Activated CD8-positive, alpha-beta memory T cell treated with anti-CD3 and anti-CD28 coated beads, Interleukin-2, amount 10 ng/mL, durations not matched to agents 7 days and 5 days (primary cell): ENCODE data around the gene TDRKH. TPM values are rescaled to one million over a fixed set of nuclear protein-coding genes. Genes with fewer than 3 reads are reported as not detected.
A peak's percentile ranks its signal among the peaks of the same experiment; 100 is the strongest.

ENCODE experiments used
- ATAC-seq: fragments of 150-1000 bp; cut with Tn5 transposase; one replicate; pipeline ENCODE4 v1.10.0; 2021; ENCODE audit warnings: moderate library complexity
- CTCF ChIA-PET: fragments of 350-600 bp; sonication (Branson Sonifier 250); formaldehyde crosslinking; loops from one replicate; lab custom pipeline; 2021; ENCODE audit warnings: antibody characterized with exemption; lab: Charles Lee
- DNase-seq: peaks from one replicate; pipeline ENCODE4 v3.0.0-alpha.2; 2020
- H3K27ac Mint-ChIP-seq: one replicate; pipeline ENCODE4 v1.8.0; 2021; ENCODE audit warnings: mild to moderate bottlenecking, mixed read lengths
- H3K27me3 Mint-ChIP-seq: one replicate; pipeline ENCODE4 v1.8.0; 2021; ENCODE audit warnings: mixed read lengths
- H3K36me3 Mint-ChIP-seq: one replicate; pipeline ENCODE4 v1.8.0; 2021; ENCODE audit warnings: mild to moderate bottlenecking, mixed read lengths
- H3K4me1 Mint-ChIP-seq: one replicate; pipeline ENCODE4 v1.8.0; 2021; ENCODE audit warnings: mixed read lengths
- H3K4me3 Mint-ChIP-seq: one replicate; pipeline ENCODE4 v1.8.0; 2021; ENCODE audit warnings: mild to moderate bottlenecking, moderate library complexity, mixed read lengths
- H3K9me3 Mint-ChIP-seq: one replicate; pipeline ENCODE4 v1.8.0; 2022; ENCODE audit warnings: low read depth, mixed read lengths
- total RNA-seq, 2 experiments: library from RNA; stranded (reverse); gene quantifications; one replicate each; pipeline ENCODE4 v1.2.3, GENCODE V29; 2021

Gene TDRKH
- total RNA-seq, 2 experiments from 2014 or later = 16.4 to 17.1 TPM

DNA sequence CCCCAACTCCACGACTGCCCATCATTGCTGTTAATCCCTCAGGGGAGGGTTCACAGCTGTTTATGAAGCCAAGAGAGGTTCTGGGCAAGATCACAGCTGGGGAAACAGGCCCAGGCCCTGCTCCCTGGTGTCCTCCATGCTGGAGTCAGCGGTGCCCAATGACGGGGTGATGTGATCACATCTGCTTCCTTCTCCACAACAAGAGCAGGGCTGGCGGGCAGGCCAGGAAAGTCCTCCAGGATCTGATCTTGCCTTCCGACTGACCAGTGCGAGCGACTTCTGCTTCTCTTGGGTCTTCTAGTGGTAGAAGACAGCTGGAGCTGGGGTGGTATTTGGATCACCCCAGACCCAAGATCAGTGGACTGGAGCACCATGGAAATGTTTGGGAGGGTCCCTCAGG lies 15.9 kb upstream of the TDRKH start:
- no peak overlapping the region for H3K27ac Mint-ChIP-seq

DNA sequence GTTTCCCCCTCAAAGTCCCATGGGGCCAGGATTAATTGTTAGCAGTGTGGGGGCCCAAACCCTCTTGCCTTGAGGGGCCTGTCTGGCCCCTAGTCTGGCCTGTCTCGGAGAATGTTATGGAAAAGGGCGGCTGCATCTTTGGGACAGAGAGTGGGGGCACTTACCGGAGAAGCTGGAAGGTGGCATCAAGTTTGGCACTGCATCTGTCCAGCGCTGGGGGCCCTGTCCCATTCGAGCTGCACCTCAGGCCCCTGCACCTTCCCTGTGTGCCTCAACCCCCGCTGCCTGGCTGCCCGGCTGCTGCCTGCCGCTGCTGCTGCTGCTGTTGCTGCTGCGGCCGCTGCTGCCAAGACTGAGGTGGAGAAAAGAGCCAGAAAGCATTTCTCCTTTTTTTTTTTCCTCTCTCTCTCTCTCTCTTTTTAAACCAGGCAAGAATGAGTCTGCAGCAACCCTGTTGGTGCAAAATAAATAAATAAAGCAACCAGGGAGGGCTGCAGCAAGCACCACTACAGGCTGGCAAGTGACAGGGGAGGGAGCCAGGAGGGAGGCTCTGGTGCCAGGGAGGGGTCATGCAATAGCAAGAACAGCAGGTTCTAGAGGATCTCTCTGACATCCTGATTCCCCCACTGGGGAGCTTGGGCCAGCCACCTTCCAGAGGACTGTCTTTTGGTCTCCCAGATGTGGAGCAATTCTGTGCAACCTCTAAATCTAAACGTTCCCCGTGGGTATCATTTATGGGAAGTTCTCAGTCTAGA lies 14.9 kb upstream of the TDRKH start, which contains the start of gene LINGO4:
TSS of gene LINGO4 (minus strand) at position 354 of the 755 bp plus-strand sequence. CDS start 2,715 bp downstream, outside the sequence.
- peaks cover 5% of the 10 kb centered on the region for H3K4me1 Mint-ChIP-seq
- H3K9me3 Mint-ChIP-seq = no peaks in the 10 kb centered on the region
- DNase-seq (no peak), ATAC-seq (no peak)
- peaks cover 10% of the 10 kb centered on the region for H3K27me3 Mint-ChIP-seq
- H3K27ac Mint-ChIP-seq = no peak within 1 kb of the TSS
- H3K4me3 Mint-ChIP-seq = no peak within 1 kb of the TSS
- no peaks in the 10 kb centered on the region for H3K36me3 Mint-ChIP-seq
- CTCF ChIA-PET = no interaction called here

More for the DNA sequence above, 15.9 kb upstream of the TDRKH start:
- Mint-ChIP-seq H3K4me3 (no peak overlapping the region), H3K36me3 (no peaks in the 10 kb centered on the region), H3K4me1 (no peaks in the 10 kb centered on the region), H3K9me3 (no peaks in the 10 kb centered on the region), H3K27me3 (peaks cover 6% of the 10 kb centered on the region)
- CTCF ChIA-PET = no interaction called here
- DNase-seq = no peak
- ATAC-seq = no peak

DNA sequence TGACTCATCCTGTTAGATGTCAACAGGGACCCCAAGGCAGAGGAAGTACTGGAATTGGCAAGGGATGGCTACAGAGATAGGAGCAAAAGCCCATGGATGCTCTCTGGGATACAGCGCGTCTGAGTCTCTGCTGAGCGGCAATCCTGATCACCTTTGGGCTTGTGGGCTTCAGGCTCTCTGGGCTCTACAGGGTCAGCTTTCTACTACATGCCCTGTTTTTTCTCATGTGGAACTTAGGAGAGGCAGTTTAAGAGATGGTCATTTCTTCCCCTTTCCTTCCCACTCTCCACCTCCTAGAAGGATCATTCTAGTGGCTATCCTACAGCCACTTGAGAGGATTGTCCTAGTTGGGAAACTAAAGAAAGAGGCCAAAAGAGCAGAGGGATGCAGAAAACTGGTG lies 13.6 kb upstream of the TDRKH start:
- ATAC-seq (no peak), DNase-seq (no peak)
- Mint-ChIP-seq H3K4me1 (peaks cover 9% of the 10 kb centered on the region), H3K4me3 (no peak overlapping the region), H3K27me3 (peaks cover 13% of the 10 kb centered on the region), H3K36me3 (no peaks in the 10 kb centered on the region), H3K27ac (no peak overlapping the region), H3K9me3 (no peaks in the 10 kb centered on the region)
- CTCF ChIA-PET = no interaction called here

DNA sequence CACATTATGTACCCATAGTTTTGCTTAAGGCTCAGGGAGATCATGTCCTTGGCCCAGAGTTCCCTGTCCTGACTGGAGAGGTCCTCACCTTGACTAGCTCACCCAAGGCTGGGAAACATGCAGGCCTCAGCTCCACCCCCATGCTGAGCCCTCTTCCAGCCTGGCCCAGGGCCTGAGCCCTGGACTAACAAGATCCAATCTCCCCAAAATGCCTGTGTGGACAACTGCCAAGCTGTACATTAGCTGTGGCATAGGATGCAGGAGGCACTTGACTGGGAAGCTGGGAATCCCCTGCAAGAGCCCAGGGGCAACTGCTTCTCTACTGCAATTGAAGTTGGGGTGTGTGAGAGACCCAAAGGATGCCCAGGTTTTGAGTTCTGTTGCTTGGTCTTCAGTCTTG lies 12.9 kb upstream of the TDRKH start:
- Mint-ChIP-seq H3K4me3 (no peak overlapping the region), H3K36me3 (no peaks in the 10 kb centered on the region), H3K4me1 (peaks cover 9% of the 10 kb centered on the region), H3K27me3 (peaks cover 13% of the 10 kb centered on the region), H3K27ac (no peak overlapping the region), H3K9me3 (no peaks in the 10 kb centered on the region)
- ATAC-seq = no peak
- DNase-seq = no peak
- CTCF ChIA-PET = interaction anchor here (0.8 to 1.3 kb wide), 4 partner anchors 15 to 209 kb away, joined by 3 read pairs; no protein-coding TSS in a partner anchor

DNA sequence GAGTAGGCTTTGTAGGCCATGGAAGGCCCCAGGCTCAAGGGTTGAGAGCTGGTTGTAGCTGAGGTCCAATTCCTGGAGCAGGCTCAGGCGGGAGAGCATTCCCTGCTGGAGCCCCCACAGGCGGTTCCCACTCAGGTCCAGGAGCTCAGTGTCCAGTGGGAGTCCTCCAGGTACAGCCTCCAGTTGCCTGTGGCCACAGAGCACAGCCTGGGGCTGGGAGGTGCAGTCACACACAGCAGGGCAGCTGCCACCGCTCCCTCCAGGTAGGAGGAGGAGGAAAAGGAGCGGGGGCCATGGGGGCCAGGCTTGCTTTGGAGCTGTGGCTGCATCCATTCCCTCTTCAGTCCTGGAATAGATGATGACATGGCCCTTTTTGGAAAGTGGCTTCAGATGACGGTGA lies 12.1 kb upstream of the TDRKH start:
- H3K4me3 Mint-ChIP-seq = no peak overlapping the region
- no peaks in the 10 kb centered on the region for H3K36me3 Mint-ChIP-seq
- H3K4me1 Mint-ChIP-seq = peaks cover 9% of the 10 kb centered on the region
- DNase-seq (no peak), ATAC-seq (no peak)
- CTCF ChIA-PET = interaction anchor here (0.8 to 1.6 kb wide), 7 partner anchors 13 to 209 kb away, joined by 3 to 7 read pairs (median 3); no protein-coding TSS in a partner anchor
- no peaks in the 10 kb centered on the region for H3K9me3 Mint-ChIP-seq
- H3K27me3 Mint-ChIP-seq = peaks cover 13% of the 10 kb centered on the region
- no peak overlapping the region for H3K27ac Mint-ChIP-seq

DNA sequence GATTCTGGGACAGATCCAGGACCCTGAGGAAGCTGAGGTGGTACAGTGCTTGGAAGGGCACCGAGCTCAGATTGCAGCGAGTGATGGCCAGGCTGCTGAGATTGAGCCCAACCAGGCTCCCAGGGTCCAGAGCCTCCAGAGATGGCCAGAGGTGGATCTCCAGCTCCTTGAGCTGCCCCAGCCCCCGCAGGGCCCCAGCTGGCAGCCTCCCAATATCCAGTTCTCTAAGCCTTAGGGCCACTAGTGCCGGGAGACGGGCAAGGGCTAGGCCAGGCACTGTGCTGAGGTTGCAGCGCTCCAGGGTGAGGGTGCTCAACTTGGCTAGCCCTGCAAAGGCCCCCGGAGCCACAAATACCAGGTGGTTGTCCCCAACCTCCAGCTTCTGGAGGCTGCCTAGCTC lies 11.5 kb upstream of the TDRKH start:
- H3K27ac Mint-ChIP-seq = no peak overlapping the region
- ATAC-seq = no peak

DNA sequence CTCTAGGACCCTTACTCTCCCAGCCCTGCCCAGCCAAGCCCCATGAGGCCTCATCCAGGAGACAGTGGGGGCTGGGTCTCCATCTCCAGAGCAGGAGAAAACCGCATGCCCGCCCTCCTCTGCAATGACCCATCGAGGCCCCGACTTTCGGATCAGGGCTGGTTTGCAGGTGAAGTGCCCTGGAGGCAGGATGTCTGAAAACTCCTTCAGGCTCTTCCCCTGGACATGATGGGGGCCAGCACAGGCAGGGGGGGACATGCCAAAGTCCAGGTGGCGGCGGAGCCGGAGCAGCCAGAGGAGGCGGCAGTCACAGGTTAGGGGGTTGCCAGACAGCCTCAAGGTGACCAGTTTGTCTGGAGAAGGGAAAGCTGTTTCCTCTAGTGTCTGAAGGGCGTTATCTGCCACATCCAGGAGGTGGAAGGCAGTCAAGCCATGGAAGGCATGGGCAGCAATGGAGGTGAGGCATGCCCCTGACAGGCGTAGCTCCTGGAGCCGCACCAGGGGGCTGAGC lies 11.1 kb upstream of the TDRKH start:
- H3K9me3 Mint-ChIP-seq = no peaks in the 10 kb centered on the region
- CTCF ChIA-PET = interaction anchor here (0.5 to 1.6 kb wide), 4 partner anchors 9 to 161 kb away, joined by 3 to 7 read pairs (median 4); no protein-coding TSS in a partner anchor
- H3K27me3 Mint-ChIP-seq = peaks cover 10% of the 10 kb centered on the region
- ATAC-seq (no peak), DNase-seq (no peak)
- H3K4me3 Mint-ChIP-seq = no peak overlapping the region
- H3K4me1 Mint-ChIP-seq = peaks cover 9% of the 10 kb centered on the region
- no peaks in the 10 kb centered on the region for H3K36me3 Mint-ChIP-seq
- no peak overlapping the region for H3K27ac Mint-ChIP-seq

More for the DNA sequence above, 11.5 kb upstream of the TDRKH start:
- peaks cover 13% of the 10 kb centered on the region for H3K27me3 Mint-ChIP-seq
- no peaks in the 10 kb centered on the region for H3K36me3 Mint-ChIP-seq
- no peak for DNase-seq
- H3K4me1 Mint-ChIP-seq = peaks cover 9% of the 10 kb centered on the region
- no peaks in the 10 kb centered on the region for H3K9me3 Mint-ChIP-seq
- no peak overlapping the region for H3K4me3 Mint-ChIP-seq
- CTCF ChIA-PET = interaction anchor here (0.5 to 1.6 kb wide), 6 partner anchors 9 to 161 kb away, joined by 3 to 7 read pairs (median 4); no protein-coding TSS in a partner anchor

DNA sequence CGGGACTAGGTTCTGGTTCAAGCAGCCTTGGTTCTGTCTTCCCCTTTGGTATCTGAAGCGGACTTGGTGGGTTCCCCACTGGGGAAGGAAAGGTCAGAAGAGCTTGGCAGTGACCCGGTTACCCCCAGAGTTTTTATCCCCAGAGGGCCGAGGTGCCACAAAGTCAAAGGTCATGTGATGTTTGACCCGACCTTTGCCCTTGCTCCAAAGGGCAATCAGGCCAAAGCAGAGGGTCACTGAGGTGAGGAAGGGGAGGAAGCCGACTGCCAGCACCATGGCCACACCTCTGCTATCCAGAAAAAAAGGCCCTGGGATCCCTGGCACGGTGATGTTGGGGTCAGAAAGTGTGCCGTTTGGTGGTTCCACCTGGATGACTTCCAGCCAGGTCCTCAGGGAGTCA lies 10.5 kb upstream of the TDRKH start:
- Mint-ChIP-seq H3K4me1 (peaks cover 9% of the 10 kb centered on the region), H3K36me3 (no peaks in the 10 kb centered on the region), H3K27me3 (peaks cover 7% of the 10 kb centered on the region), H3K4me3 (no peak overlapping the region), H3K9me3 (no peaks in the 10 kb centered on the region), H3K27ac (no peak overlapping the region)
- no peak for ATAC-seq
- DNase-seq = no peak
- CTCF ChIA-PET = interaction anchor here (1.1 to 1.6 kb wide), 2 partner anchors 12 to 66 kb away, joined by 3 to 7 read pairs; no protein-coding TSS in a partner anchor

DNA sequence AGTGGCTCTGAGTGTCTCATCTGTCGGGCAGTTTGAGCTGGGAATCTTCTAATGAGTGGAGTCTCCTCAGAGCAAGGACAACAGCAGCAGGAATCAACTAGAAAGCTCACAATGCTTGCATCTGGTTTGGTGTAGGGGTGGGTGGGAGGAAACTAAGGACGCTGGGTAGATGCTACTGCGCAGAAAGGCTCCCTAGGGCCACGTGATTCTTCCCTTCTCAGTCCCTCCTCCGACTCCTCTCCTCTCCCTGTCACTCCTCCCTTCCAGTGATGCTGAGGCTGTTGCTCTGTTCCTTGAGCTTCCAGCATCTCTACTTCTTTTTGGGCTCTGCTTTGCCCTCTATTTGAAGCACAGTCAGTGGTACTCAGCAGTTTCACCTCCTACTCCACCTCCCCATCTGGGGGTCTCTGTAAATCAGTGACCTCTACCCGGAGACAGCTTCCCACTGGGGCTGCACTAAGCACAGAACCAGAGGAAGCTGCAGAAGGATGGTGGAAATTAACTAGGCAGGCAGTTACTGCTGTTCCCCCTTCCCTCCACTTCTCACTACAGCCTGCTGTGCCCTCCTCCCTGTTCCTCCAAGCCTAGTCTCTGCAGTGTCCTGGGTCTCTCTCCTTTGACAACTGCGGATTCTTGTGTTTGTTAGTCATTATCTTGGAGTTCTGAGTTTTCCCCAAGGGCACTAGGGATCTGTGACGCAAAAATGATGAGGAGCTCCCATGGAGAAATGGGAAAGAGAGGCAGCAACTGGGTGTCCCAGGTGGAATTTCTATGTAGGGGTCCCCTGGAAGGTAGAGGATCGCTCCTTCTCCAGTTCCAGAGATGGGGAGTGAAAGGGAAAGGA lies 9.1 kb upstream of the TDRKH start:
- H3K9me3 Mint-ChIP-seq = no peaks in the 10 kb centered on the region
- no peak overlapping the region for H3K27ac Mint-ChIP-seq
- H3K4me1 Mint-ChIP-seq = peaks cover 9% of the 10 kb centered on the region
- CTCF ChIA-PET = interaction anchor here (0.8 kb wide), 1 partner anchor 10 kb away, joined by 3 read pairs; the partner anchor contains the start of gene TDRKH
- no peak for DNase-seq
- peaks cover under 1% of the 10 kb centered on the region for H3K36me3 Mint-ChIP-seq
- H3K27me3 Mint-ChIP-seq = peaks cover 7% of the 10 kb centered on the region
- ATAC-seq = no peak
- H3K4me3 Mint-ChIP-seq = no peak overlapping the region

DNA sequence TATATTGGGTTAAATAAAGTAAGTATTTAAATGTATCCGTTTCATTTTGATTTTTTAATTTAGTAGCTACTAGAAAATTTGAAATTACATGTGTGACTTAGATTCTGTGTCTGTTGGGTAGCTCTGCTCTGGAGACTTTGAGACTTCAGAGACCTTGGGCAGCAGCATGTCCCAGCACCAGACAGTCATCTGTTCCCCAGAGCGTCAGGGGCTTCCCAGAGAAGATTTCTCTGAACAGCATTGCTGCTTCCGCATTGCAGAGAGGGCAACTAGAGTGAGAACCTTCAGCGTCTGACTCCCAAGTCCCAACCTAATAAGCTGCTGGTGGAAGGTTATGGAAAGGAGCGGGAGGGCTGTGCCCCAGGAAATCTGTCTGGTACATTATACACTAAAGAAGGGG lies 8.3 kb upstream of the TDRKH start:
- Mint-ChIP-seq H3K4me1 (peaks cover 9% of the 10 kb centered on the region), H3K4me3 (no peak overlapping the region), H3K9me3 (no peaks in the 10 kb centered on the region), H3K27ac (no peak overlapping the region), H3K36me3 (peaks cover 2% of the 10 kb centered on the region), H3K27me3 (peaks cover 7% of the 10 kb centered on the region)
- no peak for DNase-seq
- CTCF ChIA-PET = interaction anchor here (0.8 to 1.9 kb wide), 2 partner anchors 9 to 11 kb away, joined by 3 to 5 read pairs; partner anchors contain the start of gene TDRKH
- ATAC-seq = no peak

DNA sequence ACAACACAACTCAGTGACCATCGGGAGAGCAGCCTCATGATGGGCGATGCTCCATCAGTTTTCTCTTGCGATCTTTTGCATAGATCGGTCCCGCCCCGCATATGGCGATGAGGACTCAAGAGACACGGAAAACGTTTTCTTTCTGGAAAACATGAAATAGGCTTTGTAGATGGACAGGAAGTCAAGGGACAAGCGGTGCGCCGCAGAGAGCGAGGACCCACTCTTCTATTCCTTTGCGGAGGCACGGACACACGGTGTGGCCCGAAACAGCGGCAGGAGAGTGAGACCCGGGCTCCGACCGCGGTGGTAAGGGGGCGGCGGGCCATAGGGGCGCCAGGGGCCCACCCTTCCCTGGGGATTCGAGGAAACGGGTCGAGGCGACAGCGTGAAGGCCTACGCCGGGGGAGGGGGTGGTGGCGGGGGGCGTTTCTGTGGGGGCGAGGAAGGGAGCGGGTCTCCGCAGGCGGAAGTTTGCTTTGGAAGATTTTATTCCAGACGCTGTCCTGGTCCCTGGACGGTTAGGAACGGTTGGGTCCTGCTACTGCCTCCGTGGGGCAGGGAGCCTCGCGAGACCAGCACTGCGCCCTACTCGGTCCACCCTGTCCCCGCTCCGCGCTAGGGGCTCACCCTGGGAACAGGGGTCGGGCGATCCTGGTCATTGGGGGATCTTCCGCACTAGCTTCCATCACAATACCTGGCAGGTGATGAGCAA lies 796 bp upstream of the TDRKH start:
- Mint-ChIP-seq H3K4me1 (peaks cover 24% of the 10 kb centered on the region), H3K27ac (peak overlapping the region; percentile 87), H3K4me3 (peak overlapping the region; percentile 97), H3K9me3 (no peaks in the 10 kb centered on the region), H3K27me3 (no peaks in the 10 kb centered on the region), H3K36me3 (peaks cover 4% of the 10 kb centered on the region)
- DNase-seq (no peak), ATAC-seq (peak; percentile 3)
- CTCF ChIA-PET = interaction anchor here (1.3 kb wide), 1 partner anchor 45 kb away, joined by 5 read pairs; no protein-coding TSS in a partner anchor

DNA sequence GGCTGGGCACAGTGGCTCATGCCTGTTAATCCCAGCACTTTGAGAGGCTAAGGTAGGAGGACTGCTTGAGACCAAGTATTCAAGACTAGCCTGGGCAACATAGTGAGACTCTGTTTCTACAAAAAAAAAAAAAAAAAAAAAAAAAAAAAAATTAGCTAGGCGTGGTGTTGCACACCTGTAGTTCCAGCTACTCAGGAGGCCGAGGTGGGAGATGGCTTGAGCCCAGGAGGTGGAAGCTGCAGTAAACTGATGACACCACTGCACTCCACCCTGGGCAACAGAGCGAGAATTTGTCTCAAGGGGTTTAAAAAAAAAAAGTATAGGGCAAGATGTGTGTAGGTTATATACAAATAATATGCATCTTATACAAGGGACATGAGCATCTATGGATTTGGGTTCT lies 2.6 kb downstream of the TDRKH start:
- Mint-ChIP-seq H3K4me3 (no peak overlapping the region), H3K27me3 (no peaks in the 10 kb centered on the region), H3K36me3 (peaks cover 1% of the 10 kb centered on the region), H3K4me1 (peaks cover 24% of the 10 kb centered on the region), H3K27ac (no peak overlapping the region), H3K9me3 (no peaks in the 10 kb centered on the region)
- ATAC-seq = no peak
- no peak for DNase-seq
- CTCF ChIA-PET = interaction anchor here (1.7 kb wide), 1 partner anchor 10 kb away, joined by 5 read pairs; no protein-coding TSS in a partner anchor
